Activated B cell treated with CpG ODN at 0.5 μM for 24 hours (primary cell): ENCODE data around the gene RHBDF1. TPM values are rescaled to one million over a fixed set of nuclear protein-coding genes. Genes with fewer than 3 reads are reported as not detected.
"Not testable (repeated sequence)": the region's sequence is repeated elsewhere in the genome, so short reads cannot be mapped to it uniquely, and the experiment has no call there.

Experiments
- ATAC-seq: fragments of 200-7000 bp; cut with Tn5 transposase; one replicate; pipeline ENCODE4 v1.10.0; 2021; ENCODE audit warnings: low read depth, mild to moderate bottlenecking, moderate library complexity
- CTCF ChIA-PET: fragments of 350-600 bp; sonication (Branson Sonifier 250); formaldehyde crosslinking; loops from one replicate; lab custom pipeline; 2021; ENCODE audit warnings: antibody characterized with exemption; lab: Charles Lee
- POLR2A ChIA-PET: fragments of 350-600 bp; sonication (Branson Sonifier 250); formaldehyde crosslinking; loops from one replicate; lab custom pipeline; 2021; ENCODE audit warnings: antibody characterized with exemption; lab: Charles Lee
- DNase-seq: peaks from one replicate; pipeline ENCODE4 v3.0.0; 2022
- H3K27ac Mint-ChIP-seq: one replicate; pipeline ENCODE4 v1.8.0; 2020; ENCODE audit warnings: mixed read lengths
- H3K27me3 Mint-ChIP-seq: one replicate; pipeline ENCODE4 v1.8.0; 2021; ENCODE audit warnings: mixed read lengths
- H3K36me3 Mint-ChIP-seq: one replicate; pipeline ENCODE4 v1.8.0; 2021; ENCODE audit warnings: low read depth, mixed read lengths
- H3K4me1 Mint-ChIP-seq: one replicate; pipeline ENCODE4 v1.8.0; 2021; ENCODE audit warnings: mixed read lengths
- H3K4me3 Mint-ChIP-seq: one replicate; pipeline ENCODE4 v1.8.0; 2020; ENCODE audit warnings: mild to moderate bottlenecking, mixed read lengths
- H3K9me3 Mint-ChIP-seq: one replicate; pipeline ENCODE4 v1.8.0; 2020; ENCODE audit warnings: mixed read lengths
- intact Hi-C: fragments of 100-400 bp; cut with micrococcal nuclease; formaldehyde crosslinking; loops from one replicate; pipeline ENCODE4 v1.15.1; 2024
- total RNA-seq: library from RNA; stranded (reverse); gene quantifications from 2 replicates; pipeline ENCODE4 v1.2.3, GENCODE V29; 2022
- TF ChIP-seq, protein P1 (sequence below): fragments of 200-600 bp; IDR thresholded peaks from one replicate; pipeline ENCODE4 v1.8.0; 2022; ENCODE audit warnings: antibody characterized with exemption, mild to moderate bottlenecking

Gene RHBDF1
- total RNA-seq, 1 donor from 2014 or later = 0.67 TPM

- peak overlapping the region; percentile 95 for H3K27ac Mint-ChIP-seq
- CTCF ChIA-PET = interaction anchor here (1.4 to 2.7 kb wide), 4 partner anchors 14 to 58 kb away, joined by 3 to 12 read pairs (median 10); partner anchors contain the start of genes POLR3K and SNRNP25
- H3K27me3 Mint-ChIP-seq = no peaks in the 10 kb centered on the region
- intact Hi-C loops = loop anchor here (1.0 kb wide), 1 partner anchor 14 kb away; the partner anchor contains the start of genes POLR3K and SNRNP25
- POLR2A ChIA-PET = interaction anchor here (0.7 to 2.9 kb wide), 6 partner anchors 14 to 322 kb away, joined by 4 to 50 read pairs (median 7); partner anchors contain the start of genes FAM234A, MPG, POLR3K and SNRNP25
- peaks cover 25% of the 10 kb centered on the region for H3K36me3 Mint-ChIP-seq
- ATAC-seq (peak; percentile 86), DNase-seq (peak; percentile 61)
- H3K4me1 Mint-ChIP-seq = peaks cover 65% of the 10 kb centered on the region
- H3K9me3 Mint-ChIP-seq = no peaks in the 10 kb centered on the region
- H3K4me3 Mint-ChIP-seq = peak overlapping the region; percentile 57
- TF ChIP-seq, protein P1, sequence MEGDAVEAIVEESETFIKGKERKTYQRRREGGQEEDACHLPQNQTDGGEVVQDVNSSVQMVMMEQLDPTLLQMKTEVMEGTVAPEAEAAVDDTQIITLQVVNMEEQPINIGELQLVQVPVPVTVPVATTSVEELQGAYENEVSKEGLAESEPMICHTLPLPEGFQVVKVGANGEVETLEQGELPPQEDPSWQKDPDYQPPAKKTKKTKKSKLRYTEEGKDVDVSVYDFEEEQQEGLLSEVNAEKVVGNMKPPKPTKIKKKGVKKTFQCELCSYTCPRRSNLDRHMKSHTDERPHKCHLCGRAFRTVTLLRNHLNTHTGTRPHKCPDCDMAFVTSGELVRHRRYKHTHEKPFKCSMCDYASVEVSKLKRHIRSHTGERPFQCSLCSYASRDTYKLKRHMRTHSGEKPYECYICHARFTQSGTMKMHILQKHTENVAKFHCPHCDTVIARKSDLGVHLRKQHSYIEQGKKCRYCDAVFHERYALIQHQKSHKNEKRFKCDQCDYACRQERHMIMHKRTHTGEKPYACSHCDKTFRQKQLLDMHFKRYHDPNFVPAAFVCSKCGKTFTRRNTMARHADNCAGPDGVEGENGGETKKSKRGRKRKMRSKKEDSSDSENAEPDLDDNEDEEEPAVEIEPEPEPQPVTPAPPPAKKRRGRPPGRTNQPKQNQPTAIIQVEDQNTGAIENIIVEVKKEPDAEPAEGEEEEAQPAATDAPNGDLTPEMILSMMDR = no peak
These were observed 33.2 kb downstream of the RHBDF1 start for GRCh38 chr16:38941-39892.

- DNase-seq, H3K27me3 Mint-ChIP-seq, intact Hi-C loops, ATAC-seq, H3K4me3 Mint-ChIP-seq, H3K9me3 Mint-ChIP-seq: not testable (repeated sequence)
- POLR2A ChIA-PET = interaction anchor here (1.5 to 2.9 kb wide), 3 partner anchors 15 to 197 kb away, joined by 5 to 50 read pairs (median 16); partner anchors contain the start of genes FAM234A, MPG, POLR3K and SNRNP25
- CTCF ChIA-PET = interaction anchor here (1.4 to 2.7 kb wide), 4 partner anchors 15 to 59 kb away, joined by 3 to 12 read pairs (median 10); partner anchors contain the start of genes POLR3K and SNRNP25
- H3K4me1 Mint-ChIP-seq = peaks cover 74% of the 10 kb centered on the region
- peaks cover 18% of the 10 kb centered on the region for H3K36me3 Mint-ChIP-seq
- H3K27ac Mint-ChIP-seq = peak overlapping the region; percentile 95
These were observed 34.2 kb downstream of the RHBDF1 start for GRCh38 chr16:38206-38605.

- intact Hi-C loops = no loop called here
- Mint-ChIP-seq H3K4me1 (peaks cover 74% of the 10 kb centered on the region), H3K27me3 (no peaks in the 10 kb centered on the region), H3K4me3 (no peak overlapping the region), H3K27ac (peak overlapping the region; percentile 95), H3K9me3 (no peaks in the 10 kb centered on the region), H3K36me3 (peaks cover 11% of the 10 kb centered on the region)
- DNase-seq = no peak
- ChIA-PET POLR2A (interaction anchor here (0.6 to 2.9 kb wide), 5 partner anchors 16 to 1927 kb away, joined by 3 to 50 read pairs (median 3); partner anchors contain the start of genes POLR3K, RPS2 and SNRNP25), CTCF (interaction anchor here (0.7 to 2.7 kb wide), 2 partner anchors 15 to 54 kb away, joined by 6 to 11 read pairs; partner anchors contain the start of genes POLR3K and SNRNP25)
- TF ChIP-seq, protein P1 = no peak
- peak; percentile 40 for ATAC-seq
These were observed 34.9 kb downstream of the RHBDF1 start for GRCh38 chr16:37511-37910.

DNA sequence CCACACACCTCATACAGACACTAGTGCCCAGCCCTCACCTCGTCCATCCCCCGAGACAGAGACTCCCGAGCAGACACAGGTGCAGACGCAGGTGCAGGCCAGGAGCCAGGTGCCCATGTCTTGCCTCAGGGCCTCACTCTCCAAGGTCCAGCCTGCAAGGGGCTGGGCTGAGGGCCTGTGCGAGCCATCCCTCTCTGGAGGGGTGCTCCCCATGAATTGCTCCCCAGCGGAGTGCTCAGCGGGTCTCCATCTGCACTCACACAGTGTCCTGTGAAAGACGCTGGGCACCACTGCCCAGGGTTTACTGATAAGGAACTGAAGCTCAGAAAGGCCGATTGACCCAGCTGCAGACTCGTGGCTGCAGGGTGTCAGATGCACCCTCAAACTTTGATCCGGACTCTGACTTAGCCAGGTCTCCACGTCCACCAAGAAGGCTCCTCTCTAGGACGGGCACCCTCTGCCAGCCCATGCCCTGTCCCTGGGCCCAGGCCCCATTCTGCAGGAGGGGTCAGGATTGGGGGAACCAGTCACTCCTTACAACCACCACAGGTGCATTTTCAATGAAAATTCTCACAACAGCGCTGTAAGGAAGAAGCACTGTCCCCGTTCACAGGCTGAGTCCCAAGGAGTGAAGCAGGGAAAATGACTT lies 36.0 kb downstream of the RHBDF1 start:
- CTCF ChIA-PET = no interaction called here

More for the DNA sequence above, 36.0 kb downstream of the RHBDF1 start:
- Mint-ChIP-seq H3K36me3 (peaks cover 3% of the 10 kb centered on the region), H3K27me3 (no peaks in the 10 kb centered on the region), H3K9me3 (no peaks in the 10 kb centered on the region), H3K27ac (peak overlapping the region; percentile 95), H3K4me1 (peaks cover 73% of the 10 kb centered on the region), H3K4me3 (peak overlapping the region; percentile 48)
- DNase-seq (no peak), ATAC-seq (no peak)
- intact Hi-C loops = no loop called here
- TF ChIP-seq, protein P1 = no peak
- POLR2A ChIA-PET = interaction anchor here (2.9 kb wide), 1 partner anchor 17 kb away, joined by 50 read pairs; the partner anchor contains the start of genes POLR3K and SNRNP25
